ENCODE results near the gene AXIN2. TPM values are rescaled to one million over a fixed set of nuclear protein-coding genes. Genes with fewer than 3 reads are reported as not detected.

Gene AXIN2
- total RNA-seq, 2 donors from 2014 or later, result 32.3 to 54.6 TPM

- Histone ChIP-seq H3K4me1 (replicated peaks) (peaks cover 12% of the 10 kb centered on the region), H3K27me3 (replicated peaks; ENCODE audit: insufficient read depth) (no peaks in the 10 kb centered on the region), H3K27ac (no peak overlapping the region), H3K9me3 (no peaks in the 10 kb centered on the region), H3K4me3 (no peak overlapping the region), H3K36me3 (peaks cover 0 to 6% of the 10 kb centered on the region in 2 donors)
- DNase-seq (ENCODE audit: low spot score), result no peak
- TF ChIP-seq POLR2AphosphoS5 (IDR thresholded peaks at IDR 0.05) (no peak), CTCF (IDR thresholded peaks at IDR 0.05) (no peak), POLR2A (IDR thresholded peaks at IDR 0.05) (no peak)
- 75% methylated on average over 9 of the region's 9 CpGs for WGBS
- intact Hi-C loops (cut with DNase I), result no loop called here
Measured at GRCh38 chr17:65551267-65552040, 10.0 kb downstream of the AXIN2 start.

GRCh38 chr17:65550758-65551157 lies 10.7 kb downstream of the AXIN2 start:
- Histone ChIP-seq H3K27ac (no peak overlapping the region), H3K27me3 (replicated peaks; ENCODE audit: insufficient read depth) (no peaks in the 10 kb centered on the region), H3K36me3 (peaks cover 0 to 6% of the 10 kb centered on the region in 2 donors), H3K4me3 (no peak overlapping the region), H3K4me1 (replicated peaks) (peaks cover 16% of the 10 kb centered on the region), H3K9me3 (no peaks in the 10 kb centered on the region)
- intact Hi-C loops (cut with DNase I), result no loop called here
- no peak for TF ChIP-seq CTCF (IDR thresholded peaks at IDR 0.05)
- no peak for TF ChIP-seq POLR2A (IDR thresholded peaks at IDR 0.05)
- no peak for TF ChIP-seq POLR2AphosphoS5 (IDR thresholded peaks at IDR 0.05)
- DNase-seq (ENCODE audit: low spot score), result no peak
- WGBS, result 91% methylated on average over 4 of the region's 4 CpGs

- no peak for DNase-seq (ENCODE audit: low spot score)
- intact Hi-C loops (cut with DNase I), result no loop called here
Measured at GRCh38 chr17:65550075-65550662, 11.3 kb downstream of the AXIN2 start.

GRCh38 chr17:65548269-65548969 lies 13.0 kb downstream of the AXIN2 start:
- Histone ChIP-seq H3K36me3 (peaks cover 0 to 6% of the 10 kb centered on the region in 2 donors), H3K4me3 (no peak overlapping the region), H3K4me1 (replicated peaks) (peaks cover 18% of the 10 kb centered on the region), H3K9me3 (no peaks in the 10 kb centered on the region), H3K27ac (no peak overlapping the region), H3K27me3 (replicated peaks; ENCODE audit: insufficient read depth) (no peaks in the 10 kb centered on the region)
- no peak for DNase-seq (ENCODE audit: low spot score)
- WGBS, result 88% methylated on average over 6 of the region's 6 CpGs
- intact Hi-C loops (cut with DNase I), result no loop called here
- TF ChIP-seq POLR2A (IDR thresholded peaks at IDR 0.05) (no peak), POLR2AphosphoS5 (IDR thresholded peaks at IDR 0.05) (no peak), CTCF (IDR thresholded peaks at IDR 0.05) (no peak)

More at GRCh38 chr17:65550075-65550662, 11.3 kb downstream of the AXIN2 start:
- Histone ChIP-seq H3K36me3 (peaks cover 0 to 6% of the 10 kb centered on the region in 2 donors), H3K27me3 (replicated peaks; ENCODE audit: insufficient read depth) (no peaks in the 10 kb centered on the region), H3K4me1 (replicated peaks) (peaks cover 19% of the 10 kb centered on the region), H3K9me3 (no peaks in the 10 kb centered on the region), H3K4me3 (no peak overlapping the region), H3K27ac (no peak overlapping the region)
- no peak for TF ChIP-seq POLR2A (IDR thresholded peaks at IDR 0.05)
- no peak for TF ChIP-seq CTCF (IDR thresholded peaks at IDR 0.05)
- TF ChIP-seq POLR2AphosphoS5 (IDR thresholded peaks at IDR 0.05), result no peak
- WGBS, result 46% methylated on average over 9 of the region's 9 CpGs
